ENCODE data around the gene ZBTB4.

GRCh38 chr17:7437369-7437863, 42.0 kb downstream of the ZBTB4 start:
- TF ChIP-seq POLR2A (IDR thresholded peaks at IDR 0.05) (no peak), CTCF (IDR thresholded peaks at IDR 0.05) (no peak), EP300 (IDR thresholded peaks at IDR 0.05) (no peak)

Measured in tibial nerve (tissue), 4 donors.